Inflammatory macrophage (primary cell): Measurements from ENCODE around the gene CCDC28B.
"Not testable (repeated sequence)": the region's sequence is repeated elsewhere in the genome, so short reads cannot be mapped to it uniquely, and the experiment has no call there.

Experiments used
- DNase-seq, 2 donors: peaks; one replicate each; pipeline ENCODE4 v3.0.0-alpha.2; 2020 to 2022
- total RNA-seq, 18 experiments: gene quantifications; one replicate each; lab custom pipeline; 2026; ENCODE audit warnings: mixed read lengths in 6 of 18, inconsistent platforms in 2 of 18; lab: John Stamatoyannopoulos, UW

Gene CCDC28B
- 0.21 to 2.4 (median 0.50) reads per million in 18 experiments for total RNA-seq

DNA sequence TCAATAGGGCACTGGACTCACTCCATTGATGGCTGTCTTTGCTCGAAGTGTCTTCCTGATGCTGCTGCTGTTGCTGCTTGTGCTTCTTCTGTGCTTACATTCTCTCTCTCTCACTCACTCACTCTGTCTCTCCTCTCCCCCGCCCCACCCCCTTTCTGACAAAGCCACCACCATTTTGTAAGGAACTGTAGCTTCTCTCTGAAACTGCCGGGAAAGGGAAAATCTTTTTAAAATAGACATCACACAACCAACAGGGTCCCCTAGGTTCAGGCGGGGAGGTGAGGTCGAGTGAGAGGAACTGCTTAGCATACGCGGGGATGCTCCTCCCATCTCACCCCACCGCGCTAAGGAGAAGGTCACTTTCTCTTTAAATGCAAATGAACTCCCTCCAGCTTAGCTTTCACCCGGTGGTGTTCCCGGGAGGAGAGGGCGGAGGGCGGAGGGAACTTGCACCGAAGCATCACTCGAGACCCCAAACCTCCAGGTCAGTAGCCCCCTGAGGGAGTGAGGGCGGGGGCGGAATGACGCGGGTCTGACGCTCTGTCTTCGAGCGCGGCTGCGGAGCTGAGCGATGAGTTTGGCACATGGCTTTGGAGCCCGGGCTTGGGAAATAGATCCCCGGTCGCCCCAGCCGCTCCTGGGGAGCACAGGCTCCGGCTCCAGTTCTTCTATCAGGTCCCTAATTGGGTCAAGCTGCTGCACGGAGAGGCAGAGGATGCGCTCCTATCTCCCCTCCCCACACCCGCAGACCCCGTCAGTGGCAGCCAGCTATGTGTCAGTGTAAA is at the start of gene CCDC28B:
CCDC28B (plus strand) TSS at position 370 of the 785 bp plus-strand sequence. CDS start 1,341 bp downstream, outside the sequence.
- DNase-seq = peak in 1 of 2 donors; percentile 23

DNA sequence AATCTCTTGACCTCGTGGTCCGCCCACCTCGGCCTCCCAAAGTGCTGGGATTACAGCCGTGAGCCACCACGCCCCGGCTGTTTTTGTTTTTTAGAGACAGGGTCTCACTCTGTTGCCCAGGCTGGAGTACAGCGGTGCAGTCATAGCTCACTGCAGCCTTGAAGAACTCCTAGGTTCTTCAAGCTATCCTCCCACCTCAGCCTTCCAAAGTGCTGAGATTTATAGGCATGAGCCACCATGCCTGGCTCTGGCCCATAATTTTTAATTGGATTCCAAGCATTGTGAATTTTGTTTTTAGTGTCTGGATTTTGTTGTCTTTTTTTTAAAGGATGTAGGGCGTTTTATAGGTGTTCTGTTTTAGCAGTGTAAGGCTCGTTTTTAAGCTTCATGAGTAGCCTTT is 49.5 kb upstream of the CCDC28B start:
- DNase-seq = no peak

DNA sequence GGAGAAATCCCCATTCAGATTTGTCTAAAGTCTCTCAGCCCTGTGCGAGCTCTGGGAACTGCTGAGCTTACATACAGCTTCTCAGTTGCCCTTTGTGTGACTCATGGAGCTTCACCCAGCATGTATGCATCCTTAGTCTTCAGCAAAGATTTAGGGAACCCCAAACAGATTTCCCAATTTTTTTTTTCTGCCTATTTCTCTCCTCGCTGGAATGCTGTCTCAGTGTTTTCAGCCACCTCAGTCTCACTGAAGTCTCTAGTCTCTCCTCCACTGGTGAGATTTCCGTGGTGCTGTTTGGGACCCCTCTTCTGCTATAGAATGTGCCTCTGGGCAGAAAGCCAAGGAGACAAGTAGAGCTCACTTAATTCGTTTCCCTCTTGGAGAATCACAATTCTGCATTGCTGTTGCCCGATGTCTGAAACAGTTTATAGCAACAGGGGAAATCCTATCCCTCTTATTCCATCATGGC is 49.0 kb upstream of the CCDC28B start:
- peak in 1 of 2 donors; percentile 24 for DNase-seq

DNA sequence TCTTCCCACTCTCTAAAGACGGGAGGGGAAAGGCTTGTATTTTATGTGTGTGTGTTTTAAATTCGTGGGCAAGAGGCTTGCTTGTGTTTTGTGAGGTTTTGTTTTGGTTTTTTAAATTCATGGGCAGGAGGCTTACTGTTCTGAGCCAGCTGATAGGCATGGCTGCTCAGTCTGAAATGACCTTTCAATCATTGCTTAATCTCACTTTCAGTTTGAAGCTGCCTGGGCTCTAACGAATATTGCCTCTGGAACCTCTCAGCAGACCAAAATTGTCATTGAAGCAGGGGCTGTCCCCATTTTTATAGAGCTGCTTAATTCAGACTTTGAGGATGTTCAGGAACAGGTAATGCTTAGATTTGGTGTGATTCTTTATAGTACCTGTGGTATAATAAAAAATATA is 41.2 kb upstream of the CCDC28B start:
- DNase-seq = no peak

DNA sequence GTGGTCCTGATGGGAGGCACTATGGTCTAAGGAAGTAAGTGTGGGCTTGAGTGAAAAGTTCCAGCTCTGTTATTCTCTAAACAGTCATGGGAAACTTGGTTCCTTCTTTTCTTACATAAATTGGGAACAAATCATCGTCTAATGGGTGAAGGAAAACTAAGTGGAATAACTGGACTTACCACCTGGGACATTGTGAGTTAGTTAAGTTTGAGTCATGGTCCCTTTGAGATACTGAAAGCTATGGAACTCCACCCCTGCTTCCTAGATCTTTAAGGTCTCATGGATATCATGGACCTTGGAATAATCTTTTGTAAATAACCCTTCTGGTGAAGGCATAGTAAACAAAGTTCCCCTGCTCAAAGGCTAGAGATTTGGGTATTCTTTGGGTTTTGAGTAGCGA is 37.0 kb upstream of the CCDC28B start:
- no peak for DNase-seq

DNA sequence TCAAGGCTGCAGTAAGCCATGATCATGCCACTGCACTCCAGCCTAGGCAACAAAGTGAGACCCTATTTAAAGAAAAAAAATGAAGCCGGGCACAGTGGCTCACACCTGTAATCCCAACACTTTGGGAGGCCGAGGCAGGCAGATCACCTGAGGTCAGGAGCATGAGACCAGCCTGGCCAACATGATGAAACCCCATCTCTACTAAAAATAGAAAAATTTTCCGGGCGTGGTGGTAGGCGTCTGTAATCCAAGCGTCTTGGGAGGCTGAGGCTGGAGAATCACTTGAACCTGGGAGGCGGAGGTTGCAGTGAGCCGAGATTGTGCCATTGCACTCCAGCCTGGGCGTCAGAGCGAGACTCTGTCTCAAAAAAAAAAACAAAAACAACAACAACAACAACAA is 34.8 kb upstream of the CCDC28B start:
- DNase-seq = not testable (repeated sequence)

DNA sequence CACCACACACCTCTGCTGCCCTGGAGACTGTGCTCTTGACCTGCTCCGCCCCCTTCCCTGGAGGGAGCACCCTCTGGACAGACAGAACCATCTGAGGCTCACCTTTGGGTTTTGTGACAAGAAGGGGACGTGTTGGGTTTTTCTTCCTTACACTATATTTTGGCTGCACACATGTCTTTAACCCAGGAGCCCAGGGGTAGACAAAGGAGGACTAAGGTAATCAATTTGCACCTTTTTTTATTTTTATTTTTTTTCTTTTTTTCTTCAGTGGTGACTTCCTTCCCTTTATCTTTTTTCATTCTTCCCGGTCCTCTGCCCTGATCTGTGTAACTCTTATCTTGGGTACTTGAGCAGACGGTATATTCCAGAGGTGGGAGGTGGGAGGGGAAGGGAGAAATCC is 29.4 kb upstream of the CCDC28B start:
- DNase-seq = no peak

DNA sequence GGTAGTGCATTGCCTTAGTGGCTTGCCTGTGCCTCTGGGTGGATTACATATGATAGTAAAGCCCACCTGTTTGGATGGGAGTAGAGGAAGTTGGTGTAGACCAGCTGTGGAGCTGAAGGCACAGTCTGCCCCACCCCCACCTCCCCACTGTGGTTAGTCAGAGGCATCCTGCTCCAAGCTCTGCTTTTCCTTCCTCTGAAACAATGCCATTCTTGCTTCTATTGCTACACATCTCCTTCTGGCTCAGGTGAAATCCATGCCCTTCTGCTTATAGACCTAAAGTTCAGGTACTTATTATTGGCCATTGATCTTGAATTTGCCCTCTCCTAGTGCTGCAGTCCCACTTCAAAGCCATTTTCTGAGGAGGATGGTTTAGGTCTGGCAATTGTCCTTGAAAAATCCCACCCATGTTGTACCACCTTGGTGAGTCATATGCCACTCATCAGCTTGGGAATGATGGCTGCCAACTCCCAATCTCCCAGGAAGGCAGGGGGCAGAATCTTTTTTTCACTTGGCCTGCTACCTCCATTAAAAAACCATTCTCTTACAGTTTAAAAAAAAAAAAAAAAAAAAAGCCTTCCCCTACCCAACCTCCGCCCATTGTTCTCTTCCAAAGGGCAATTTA is 27.7 kb upstream of the CCDC28B start:
- DNase-seq = no peak

DNA sequence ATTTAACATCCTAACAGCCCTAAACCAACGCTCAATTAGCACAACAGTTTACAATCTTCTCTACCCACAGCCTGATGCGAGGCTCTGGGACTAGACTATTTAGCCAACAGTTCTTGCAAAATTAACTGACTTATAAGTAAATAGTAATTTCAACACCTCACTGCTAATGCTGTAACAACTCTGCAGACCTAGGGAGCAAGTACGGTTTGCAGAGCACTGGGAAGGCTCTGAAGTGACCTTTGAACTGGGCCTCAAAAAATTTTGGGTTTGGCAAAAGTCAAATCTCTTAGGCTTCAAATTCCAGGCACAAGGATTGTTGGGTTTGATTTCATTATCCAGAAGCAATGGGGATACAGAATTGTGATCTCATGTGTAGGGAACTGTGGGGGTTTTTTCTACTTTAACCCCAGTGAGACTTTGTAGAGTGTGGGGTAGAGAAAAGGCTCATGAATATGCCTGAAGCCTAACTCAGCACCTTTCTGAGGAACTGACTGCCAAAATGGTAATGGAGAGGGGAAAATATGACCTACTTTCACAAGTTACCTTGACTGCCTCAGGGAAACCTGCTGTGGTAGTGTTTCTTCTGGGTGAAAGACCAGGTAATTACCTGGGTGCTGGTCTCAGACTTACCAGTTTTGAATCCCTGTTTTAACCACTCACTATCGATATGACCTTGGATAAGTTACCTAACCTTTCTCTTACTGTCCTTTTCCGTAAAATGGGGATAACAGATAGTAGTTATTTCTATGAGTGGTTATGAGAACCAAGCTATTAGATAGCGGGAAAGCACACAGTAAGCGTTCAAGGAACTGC is 21.8 kb upstream of the CCDC28B start:
- peak; percentile 76 to 79 for DNase-seq

DNA sequence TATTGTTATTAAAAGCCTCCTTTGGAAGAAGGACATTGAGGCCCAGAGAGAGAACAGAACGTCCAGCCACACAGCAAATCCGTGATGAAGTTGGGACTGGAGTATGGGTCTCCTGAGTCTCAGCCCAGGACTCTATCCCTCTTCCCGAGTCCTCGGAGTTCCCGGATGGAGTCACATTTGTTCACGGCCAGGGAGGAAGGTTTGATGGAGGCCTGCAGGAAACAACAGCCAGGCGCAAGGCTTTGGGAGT is 21.3 kb upstream of the CCDC28B start:
- no peak for DNase-seq

DNA sequence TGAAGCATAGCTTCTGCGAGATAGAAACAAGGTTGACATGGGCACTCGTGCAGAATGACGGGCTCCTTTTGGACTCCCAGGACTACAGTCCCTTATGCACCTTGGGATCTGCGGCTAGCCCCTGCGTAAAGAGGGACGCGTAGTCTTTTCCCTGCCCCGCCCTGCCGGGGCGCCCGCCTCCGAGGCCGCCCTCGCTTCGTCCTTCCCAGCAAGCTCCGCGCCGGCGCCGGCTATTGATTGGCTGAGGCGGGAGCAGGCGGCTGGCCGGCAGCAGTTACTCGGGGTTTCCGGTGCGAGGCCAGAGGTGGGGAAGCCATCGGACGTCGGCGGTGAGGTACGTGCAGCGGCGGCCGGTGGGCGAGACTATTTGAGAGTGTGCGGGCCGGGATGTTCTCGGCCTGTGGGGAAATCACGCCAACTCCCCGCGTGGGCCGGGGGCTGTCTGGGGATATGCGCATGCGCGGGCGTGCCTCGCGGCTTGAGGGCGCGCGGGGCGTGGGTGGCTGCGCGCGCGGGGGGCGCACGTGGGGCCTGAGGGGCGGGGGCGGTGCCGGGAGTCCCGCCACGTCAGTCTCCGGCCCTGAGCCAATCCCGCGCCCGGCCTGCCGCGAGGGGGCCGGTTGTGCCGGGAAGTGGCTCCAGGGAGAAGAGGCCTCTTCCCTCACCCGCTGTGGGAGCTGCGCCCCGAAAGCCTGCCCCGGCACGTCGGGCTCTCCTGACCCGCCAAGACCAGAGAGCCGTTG is 20.8 kb upstream of the CCDC28B start, which contains the start of gene TXLNA:
TXLNA (plus strand) TSS at position 233 of the 743 bp plus-strand sequence. CDS start 671 bp downstream, outside the sequence.
- peak; percentile 90 to 95 for DNase-seq

DNA sequence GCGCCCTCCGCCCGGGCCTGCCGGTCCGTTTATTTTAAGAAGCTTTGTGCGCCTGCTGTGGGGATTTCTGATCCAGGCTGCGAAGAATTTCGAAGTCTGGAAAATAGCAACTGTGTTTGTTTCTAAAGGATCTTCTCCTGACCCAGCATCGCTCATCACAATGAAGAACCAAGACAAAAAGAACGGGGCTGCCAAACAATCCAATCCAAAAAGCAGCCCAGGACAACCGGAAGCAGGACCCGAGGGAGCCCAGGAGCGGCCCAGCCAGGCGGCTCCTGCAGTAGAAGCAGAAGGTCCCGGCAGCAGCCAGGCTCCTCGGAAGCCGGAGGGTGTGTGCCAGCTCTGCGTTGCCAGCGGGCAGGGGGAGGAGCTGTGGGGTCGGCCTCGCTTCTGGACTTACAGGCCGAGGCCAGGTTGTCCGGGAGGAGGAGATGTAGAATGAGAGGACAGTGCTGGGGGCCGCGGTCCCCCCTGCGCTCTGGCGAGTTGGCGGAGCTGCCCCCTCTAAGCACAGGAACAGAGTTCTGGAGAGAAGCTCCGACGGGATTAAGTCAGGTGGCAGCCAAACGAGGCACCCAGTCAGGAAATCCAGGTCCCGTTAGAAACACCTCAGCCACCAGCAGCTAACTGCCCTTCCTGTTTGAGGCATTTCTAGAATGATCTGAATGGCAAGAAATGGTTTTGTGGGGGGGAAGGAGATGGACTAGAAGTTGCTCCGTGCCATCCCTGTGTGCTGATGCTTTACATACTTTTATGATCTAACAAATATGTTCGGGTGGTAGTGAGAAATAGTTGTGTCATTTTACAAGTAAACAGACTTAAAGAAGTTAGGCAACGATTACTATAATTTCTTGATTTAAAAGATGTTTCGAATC is 20.0 kb upstream of the CCDC28B start:
- peak; percentile 17 to 51 for DNase-seq

DNA sequence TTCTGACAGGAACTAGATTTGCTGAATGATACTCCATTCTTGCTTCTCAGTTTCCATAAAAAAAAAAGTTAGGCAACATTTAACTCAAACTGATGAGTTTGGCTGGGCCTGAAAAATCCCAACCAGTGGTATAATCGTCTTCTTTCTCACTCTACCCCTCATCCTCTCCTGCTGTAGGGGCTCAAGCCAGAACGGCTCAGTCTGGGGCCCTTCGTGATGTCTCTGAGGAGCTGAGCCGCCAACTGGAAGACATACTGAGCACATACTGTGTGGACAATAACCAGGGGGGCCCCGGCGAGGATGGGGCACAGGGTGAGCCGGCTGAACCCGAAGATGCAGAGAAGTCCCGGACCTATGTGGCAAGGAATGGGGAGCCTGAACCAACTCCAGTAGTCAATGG is 19.3 kb upstream of the CCDC28B start:
- no peak for DNase-seq

DNA sequence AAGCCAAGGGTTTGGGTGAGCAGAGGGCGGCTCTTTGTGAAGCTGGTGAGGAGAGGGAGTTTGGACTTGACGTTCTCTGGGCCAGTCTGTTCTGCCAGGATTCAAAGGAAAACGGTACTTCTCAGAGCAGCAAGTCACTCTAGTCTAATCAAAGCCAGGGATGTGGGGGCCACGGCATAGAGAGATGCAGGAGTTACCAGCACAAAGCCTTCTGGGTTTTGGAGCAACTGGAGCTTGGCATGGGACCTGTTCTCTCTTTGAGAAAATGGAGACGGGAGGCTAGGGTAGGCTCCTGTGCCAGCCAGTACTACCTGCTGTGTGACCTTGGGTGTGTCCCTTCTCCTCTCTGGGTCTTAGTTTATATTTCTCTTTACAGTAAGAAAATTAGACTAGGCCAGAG is 18.8 kb upstream of the CCDC28B start:
- no peak for DNase-seq

DNA sequence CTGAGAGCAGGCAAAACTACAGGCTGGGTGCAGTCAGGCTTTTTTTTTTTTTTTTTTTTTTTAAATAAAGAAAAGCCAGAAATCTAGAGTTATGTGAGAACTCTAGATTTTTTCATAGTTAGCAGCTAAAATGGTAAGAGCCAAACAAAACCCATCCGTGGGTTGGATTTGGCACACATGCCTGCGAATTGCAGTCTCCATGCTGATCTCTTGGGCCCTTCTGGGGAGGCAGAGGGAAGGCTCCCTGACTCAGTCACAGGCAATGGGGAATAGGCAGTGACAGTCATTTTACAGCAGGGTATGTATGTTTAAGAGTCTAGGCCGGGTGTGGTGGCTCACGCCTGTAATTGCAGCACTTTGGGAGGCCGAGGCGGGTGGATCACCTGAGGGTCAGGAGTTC is 18.3 kb upstream of the CCDC28B start:
- no peak for DNase-seq

DNA sequence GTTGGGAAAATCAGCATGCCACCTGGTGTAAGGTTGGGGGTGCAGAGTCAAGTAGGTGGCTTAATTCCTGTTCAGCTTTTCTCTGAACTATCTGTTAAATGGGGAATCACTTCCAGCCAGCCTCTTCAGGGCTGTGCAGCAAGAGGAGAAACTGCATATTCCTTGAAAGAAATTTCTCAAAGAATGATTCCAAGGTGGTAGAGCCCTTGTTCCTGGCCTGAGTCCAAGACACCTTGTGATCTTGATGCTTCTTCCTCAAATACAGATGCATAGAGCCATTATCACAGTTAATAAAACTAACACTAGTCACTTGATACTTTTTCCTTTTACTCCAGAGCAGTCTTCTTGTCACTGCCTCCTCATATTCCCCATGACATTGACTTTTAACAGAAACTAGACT is 15.7 kb upstream of the CCDC28B start:
- peak; percentile 12 to 23 for DNase-seq

DNA sequence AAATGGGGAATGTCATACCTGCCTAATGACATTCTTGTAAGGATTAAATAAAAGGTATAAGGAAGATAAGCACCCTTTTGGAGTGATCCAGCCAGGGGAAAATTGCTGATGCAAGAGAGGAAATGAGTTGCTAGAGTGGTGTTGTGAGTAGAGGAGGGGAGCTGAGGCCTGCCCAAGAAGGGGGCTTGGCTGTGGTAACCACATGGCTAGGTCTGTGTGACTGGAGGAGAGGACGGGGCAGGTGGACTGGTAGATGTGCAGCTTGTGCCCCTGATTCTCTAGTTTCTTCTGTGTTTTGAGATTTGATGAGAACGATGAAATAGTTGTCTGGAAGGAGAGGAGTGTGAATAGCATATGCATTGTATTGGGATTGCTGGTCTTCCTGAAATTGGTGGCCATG is 14.3 kb upstream of the CCDC28B start:
- no peak for DNase-seq

DNA sequence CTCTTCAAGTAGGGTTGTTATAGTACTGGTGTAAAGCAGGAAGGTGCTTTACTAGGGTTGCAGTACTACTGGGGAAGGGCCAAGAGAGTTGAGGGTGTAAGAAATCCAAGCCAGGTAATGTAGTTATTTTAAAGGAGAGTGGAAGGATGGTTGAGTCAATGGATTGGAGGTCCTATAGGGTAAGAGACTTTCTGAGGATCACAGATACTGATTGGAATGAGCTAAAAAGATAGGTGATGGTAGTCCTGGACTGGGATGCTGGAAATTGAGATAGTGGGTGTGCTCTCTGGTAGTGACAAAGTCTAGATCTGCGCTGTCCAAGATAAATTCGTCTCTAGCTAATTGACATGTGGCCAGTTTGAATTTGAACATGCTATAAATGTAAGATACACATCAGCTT is 13.9 kb upstream of the CCDC28B start:
- no peak for DNase-seq

DNA sequence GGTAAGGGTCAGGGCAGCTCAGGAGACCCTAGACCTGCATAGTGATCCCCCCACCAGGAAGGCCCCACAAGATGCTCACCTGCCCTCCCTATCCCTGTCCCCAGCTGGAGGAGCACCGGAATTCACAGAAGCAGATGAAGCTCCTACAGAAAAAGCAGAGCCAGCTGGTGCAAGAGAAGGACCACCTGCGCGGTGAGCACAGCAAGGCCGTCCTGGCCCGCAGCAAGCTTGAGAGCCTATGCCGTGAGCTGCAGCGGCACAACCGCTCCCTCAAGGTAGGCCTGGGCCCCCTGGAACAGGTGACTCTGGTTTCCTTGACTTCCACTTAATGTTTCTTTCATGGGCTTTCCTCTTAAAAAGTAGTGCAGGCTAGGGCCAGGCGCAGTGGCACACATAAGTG is 12.5 kb upstream of the CCDC28B start:
- no peak for DNase-seq

DNA sequence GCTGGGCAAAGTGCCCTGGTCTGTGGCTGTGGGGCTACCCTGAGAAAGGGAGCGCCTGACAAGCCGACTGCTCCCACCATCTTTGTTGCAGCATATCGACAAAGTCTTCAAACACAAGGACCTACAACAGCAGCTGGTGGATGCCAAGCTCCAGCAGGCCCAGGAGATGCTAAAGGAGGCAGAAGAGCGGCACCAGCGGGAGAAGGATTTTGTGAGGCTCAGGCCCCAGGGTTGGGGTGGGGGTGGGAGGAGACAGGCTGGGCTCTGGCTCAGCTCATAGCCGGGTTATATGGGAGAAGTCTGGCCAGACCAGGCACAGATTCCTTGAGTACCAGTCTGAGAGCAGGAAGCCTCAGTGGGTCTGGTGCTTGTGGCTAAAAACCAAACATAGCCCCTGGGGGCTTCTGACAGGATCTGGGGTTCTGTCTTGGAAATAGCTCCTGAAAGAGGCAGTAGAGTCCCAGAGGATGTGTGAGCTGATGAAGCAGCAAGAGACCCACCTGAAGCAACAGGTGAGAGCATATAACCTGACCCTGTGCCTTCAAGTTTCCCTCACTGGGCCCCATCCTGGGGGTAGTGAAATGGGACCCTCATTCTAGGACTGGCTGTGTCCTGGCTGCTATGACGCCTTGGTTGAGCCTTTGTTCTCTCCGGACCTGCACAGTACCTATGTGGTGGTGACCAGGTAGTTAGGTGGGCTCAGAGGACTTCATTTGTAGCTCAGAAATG is 8.0 kb upstream of the CCDC28B start:
- DNase-seq = no peak

DNA sequence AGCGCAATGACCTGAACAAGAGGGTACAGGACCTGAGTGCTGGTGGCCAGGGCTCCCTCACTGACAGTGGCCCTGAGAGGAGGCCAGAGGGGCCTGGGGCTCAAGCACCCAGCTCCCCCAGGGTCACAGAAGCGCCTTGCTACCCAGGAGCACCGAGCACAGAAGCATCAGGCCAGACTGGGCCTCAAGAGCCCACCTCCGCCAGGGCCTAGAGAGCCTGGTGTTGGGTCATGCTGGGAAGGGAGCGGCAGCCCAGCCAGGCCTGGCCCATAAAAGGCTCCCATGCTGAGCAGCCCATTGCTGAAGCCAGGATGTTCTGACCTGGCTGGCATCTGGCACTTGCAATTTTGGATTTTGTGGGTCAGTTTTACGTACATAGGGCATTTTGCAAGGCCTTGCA is 5.4 kb upstream of the CCDC28B start:
- DNase-seq = no peak
